Measurements from ENCODE around the gene PTTG2. TPM values are rescaled to one million over a fixed set of nuclear protein-coding genes. Genes with fewer than 3 reads are reported as not detected.
"Not testable (repeated sequence)": the region's sequence is repeated elsewhere in the genome, so short reads cannot be mapped to it uniquely, and the experiment has no call there.

Gene PTTG2
- total and polyA plus RNA-seq, 2 experiments from 2014 or later, result 1.1 TPM; not detected in 1

DNA sequence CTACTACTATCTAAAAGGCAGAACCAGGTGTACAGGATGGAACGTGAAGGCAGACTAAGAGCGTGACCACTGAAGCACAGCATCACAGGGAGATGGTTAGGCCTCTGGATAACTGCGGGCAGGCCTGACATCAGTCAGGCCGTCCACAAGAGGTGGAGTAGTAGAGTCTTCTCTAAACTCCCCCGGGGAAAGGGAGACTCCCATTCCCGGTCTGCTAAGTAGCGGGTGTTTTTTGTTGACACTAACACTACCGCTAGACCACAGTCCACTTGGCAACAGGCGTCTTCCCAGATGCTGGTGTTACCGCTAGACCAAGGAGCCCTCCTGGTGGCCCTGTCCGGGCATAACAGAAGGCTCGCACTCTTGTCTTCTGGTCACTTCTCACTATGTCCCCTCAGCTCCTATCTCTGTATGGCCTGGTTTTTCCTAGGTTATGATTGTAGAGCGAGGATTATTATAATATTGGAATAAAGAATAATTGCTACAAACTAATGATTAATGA is 15.2 kb downstream of the PTTG2 start:
- Mint-ChIP-seq H3K27me3 (ENCODE audit: insufficient read depth, low read depth, poor library complexity) (peaks cover 13% of the 10 kb centered on the region), H3K9me3 (peaks cover 14% of the 10 kb centered on the region), H3K4me1 (peaks cover 26% of the 10 kb centered on the region)
- not testable (repeated sequence) for H3K4me2 ChIP-seq; H3K36me3 Mint-ChIP-seq (ENCODE audit: low read depth); H3K27ac ChIP-seq (ENCODE audit: low read depth); DNase-seq (ENCODE audit: low spot score); H3K4me3 ChIP-seq; ATAC-seq; H3K36me3 ChIP-seq (ENCODE audit: insufficient read depth); H3K27me3 ChIP-seq (ENCODE audit: insufficient read depth); H2AFZ ChIP-seq; H4K20me1 ChIP-seq (replicated peaks; ENCODE audit: insufficient read depth); H3F3A ChIP-seq (replicated peaks; ENCODE audit: low read depth); H3K4me3 Mint-ChIP-seq; H3K9me2 ChIP-seq (ENCODE audit: insufficient read depth); H3K27ac Mint-ChIP-seq
- TF ChIP-seq, protein P1, sequence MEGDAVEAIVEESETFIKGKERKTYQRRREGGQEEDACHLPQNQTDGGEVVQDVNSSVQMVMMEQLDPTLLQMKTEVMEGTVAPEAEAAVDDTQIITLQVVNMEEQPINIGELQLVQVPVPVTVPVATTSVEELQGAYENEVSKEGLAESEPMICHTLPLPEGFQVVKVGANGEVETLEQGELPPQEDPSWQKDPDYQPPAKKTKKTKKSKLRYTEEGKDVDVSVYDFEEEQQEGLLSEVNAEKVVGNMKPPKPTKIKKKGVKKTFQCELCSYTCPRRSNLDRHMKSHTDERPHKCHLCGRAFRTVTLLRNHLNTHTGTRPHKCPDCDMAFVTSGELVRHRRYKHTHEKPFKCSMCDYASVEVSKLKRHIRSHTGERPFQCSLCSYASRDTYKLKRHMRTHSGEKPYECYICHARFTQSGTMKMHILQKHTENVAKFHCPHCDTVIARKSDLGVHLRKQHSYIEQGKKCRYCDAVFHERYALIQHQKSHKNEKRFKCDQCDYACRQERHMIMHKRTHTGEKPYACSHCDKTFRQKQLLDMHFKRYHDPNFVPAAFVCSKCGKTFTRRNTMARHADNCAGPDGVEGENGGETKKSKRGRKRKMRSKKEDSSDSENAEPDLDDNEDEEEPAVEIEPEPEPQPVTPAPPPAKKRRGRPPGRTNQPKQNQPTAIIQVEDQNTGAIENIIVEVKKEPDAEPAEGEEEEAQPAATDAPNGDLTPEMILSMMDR (conservative IDR thresholded peaks at IDR 0.05; ENCODE audit: low read depth in 2 of 2), result peak in 1 of 2 experiments; percentile 28; a peak in 2 of 4 replicates
- Histone ChIP-seq H3K4me1 (ENCODE audit: insufficient read depth) (peaks cover 32% of the 10 kb centered on the region), H3K79me2 (replicated peaks; ENCODE audit: insufficient read depth) (peaks cover 28% of the 10 kb centered on the region)

DNA sequence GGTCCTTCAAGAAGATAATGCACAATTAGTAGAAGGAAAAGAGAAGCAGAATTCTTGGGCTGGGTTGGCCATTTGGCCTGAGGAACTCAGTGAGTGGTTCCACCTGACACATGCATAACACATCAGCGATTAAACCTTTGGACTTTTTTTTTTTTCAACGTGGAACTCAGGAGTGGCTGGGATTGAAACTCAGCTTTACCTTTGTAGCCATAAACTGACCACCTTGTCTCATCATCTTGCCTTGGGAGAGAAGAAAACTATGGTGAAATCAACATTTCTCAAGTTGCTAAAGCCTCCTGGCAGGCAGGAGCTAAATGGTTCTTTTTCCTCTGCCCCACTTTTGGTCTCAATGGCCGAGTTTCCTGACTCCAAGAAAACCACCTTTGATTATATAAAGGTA is 16.3 kb downstream of the PTTG2 start:
- peaks cover 39% of the 10 kb centered on the region for H3K79me2 ChIP-seq (replicated peaks; ENCODE audit: insufficient read depth)
- Mint-ChIP-seq H3K4me1 (peaks cover 36% of the 10 kb centered on the region), H3K36me3 (ENCODE audit: low read depth) (no peaks in the 10 kb centered on the region), H3K4me3 (peak overlapping the region; percentile 76), H3K27ac (peak overlapping the region; percentile 79), H3K27me3 (ENCODE audit: insufficient read depth, low read depth, poor library complexity) (peaks cover 14% of the 10 kb centered on the region), H3K9me3 (peaks cover 6% of the 10 kb centered on the region; the same call in 2 of the 3 replicates)
- H3K4me3 ChIP-seq, result peak overlapping the region; percentile 55
- no peak for ATAC-seq
- peaks cover 38% of the 10 kb centered on the region for H3K4me1 ChIP-seq (ENCODE audit: insufficient read depth)
- peak overlapping the region; percentile 79 for H3K4me2 ChIP-seq
- no peaks in the 10 kb centered on the region for H3K27me3 ChIP-seq (ENCODE audit: insufficient read depth)
- peak overlapping the region; percentile 96 for H3K27ac ChIP-seq (ENCODE audit: low read depth)
- H2AFZ ChIP-seq, result peak overlapping the region; percentile 23; the same call in 1 of the 2 replicates
- DNase-seq (ENCODE audit: low spot score), result no peak
- H4K20me1 ChIP-seq (replicated peaks; ENCODE audit: insufficient read depth), result peaks cover 7% of the 10 kb centered on the region; the same call in 1 of the 2 replicates
- peaks cover 8% of the 10 kb centered on the region for H3F3A ChIP-seq (replicated peaks; ENCODE audit: low read depth)
- no peaks in the 10 kb centered on the region for H3K36me3 ChIP-seq (ENCODE audit: insufficient read depth)
- H3K9me2 ChIP-seq (ENCODE audit: insufficient read depth), result no peaks in the 10 kb centered on the region
- TF ChIP-seq, protein P1 (conservative IDR thresholded peaks at IDR 0.05; ENCODE audit: low read depth in 2 of 2), result no peak
- TF ChIP-seq STAT1 (IDR thresholded peaks at IDR 0.05; ENCODE audit: unreplicated experiment) (no peak), ZNF114 (CRISPR knock-in tag; IDR thresholded peaks at IDR 0.05) (no peak), NANOG (IDR thresholded peaks at IDR 0.05; ENCODE audit: borderline replicate concordance) (no peak), REST (IDR thresholded peaks at IDR 0.05; ENCODE audit: unreplicated experiment) (no peak), ETS1 (IDR thresholded peaks at IDR 0.05) (no peak), CREB1 (CRISPR knock-in tag; IDR thresholded peaks at IDR 0.05; ENCODE audit: low read depth) (no peak)
